Measurements from ENCODE around the gene SAP30BP.

Gene SAP30BP

DNA sequence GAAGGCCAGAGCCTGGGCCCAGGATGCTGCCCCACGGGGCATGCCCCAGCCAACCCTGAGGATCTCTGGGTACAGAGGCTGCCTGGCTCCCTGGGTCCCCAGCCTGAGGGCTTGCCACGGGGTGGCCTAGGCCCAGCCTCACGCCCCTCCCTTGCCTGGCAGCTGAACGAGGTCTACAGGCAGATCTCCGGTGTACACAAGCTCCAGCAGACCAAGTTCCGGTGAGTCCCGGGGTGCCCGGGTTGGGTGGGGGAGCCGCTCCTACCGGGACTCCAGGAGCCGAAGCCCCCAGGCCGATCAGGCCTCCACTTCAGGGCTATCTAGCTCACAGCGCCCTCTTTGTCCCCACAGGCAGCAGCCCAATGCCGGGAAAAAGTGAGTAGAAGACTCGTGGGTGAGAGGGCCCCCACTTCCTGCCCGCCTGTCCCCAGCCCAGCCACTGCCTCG lies 73.5 kb downstream of the SAP30BP start:
- no peaks in the 10 kb centered on the region for H3K4me1 Mint-ChIP-seq
- DNase-seq: no peak
- peaks cover 12% of the 10 kb centered on the region for H3K27me3 Mint-ChIP-seq (ENCODE audit: low read depth, poor library complexity)
- H3K9me3 Mint-ChIP-seq: no peaks in the 10 kb centered on the region
- TF ChIP-seq, protein P1, sequence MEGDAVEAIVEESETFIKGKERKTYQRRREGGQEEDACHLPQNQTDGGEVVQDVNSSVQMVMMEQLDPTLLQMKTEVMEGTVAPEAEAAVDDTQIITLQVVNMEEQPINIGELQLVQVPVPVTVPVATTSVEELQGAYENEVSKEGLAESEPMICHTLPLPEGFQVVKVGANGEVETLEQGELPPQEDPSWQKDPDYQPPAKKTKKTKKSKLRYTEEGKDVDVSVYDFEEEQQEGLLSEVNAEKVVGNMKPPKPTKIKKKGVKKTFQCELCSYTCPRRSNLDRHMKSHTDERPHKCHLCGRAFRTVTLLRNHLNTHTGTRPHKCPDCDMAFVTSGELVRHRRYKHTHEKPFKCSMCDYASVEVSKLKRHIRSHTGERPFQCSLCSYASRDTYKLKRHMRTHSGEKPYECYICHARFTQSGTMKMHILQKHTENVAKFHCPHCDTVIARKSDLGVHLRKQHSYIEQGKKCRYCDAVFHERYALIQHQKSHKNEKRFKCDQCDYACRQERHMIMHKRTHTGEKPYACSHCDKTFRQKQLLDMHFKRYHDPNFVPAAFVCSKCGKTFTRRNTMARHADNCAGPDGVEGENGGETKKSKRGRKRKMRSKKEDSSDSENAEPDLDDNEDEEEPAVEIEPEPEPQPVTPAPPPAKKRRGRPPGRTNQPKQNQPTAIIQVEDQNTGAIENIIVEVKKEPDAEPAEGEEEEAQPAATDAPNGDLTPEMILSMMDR (IDR thresholded peaks at IDR 0.05): no peak
- no peaks in the 10 kb centered on the region for H3K36me3 Mint-ChIP-seq (ENCODE audit: low read depth)
- no peak overlapping the region for H3K4me3 Mint-ChIP-seq
- H3K27ac Mint-ChIP-seq: peak overlapping the region; percentile 45

DNA sequence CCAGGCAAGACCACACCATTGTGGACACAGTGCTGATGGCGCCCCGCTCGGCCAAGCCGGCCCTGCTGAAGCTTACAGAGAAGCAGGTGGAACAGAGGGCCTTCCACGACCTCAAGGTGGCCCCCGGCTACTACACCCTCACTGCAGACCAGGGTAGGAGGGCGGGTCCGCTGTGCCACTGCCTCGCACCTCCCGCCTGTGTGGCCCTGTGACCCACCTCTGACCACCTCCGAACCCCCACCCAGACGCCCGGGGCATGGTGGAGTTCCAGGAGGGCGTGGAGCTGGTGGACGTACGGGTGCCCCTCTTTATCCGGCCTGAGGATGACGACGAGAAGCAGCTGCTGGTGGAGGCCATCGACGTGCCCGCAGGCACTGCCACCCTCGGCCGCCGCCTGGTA lies 75.2 kb downstream of the SAP30BP start:
- Mint-ChIP-seq H3K36me3 (ENCODE audit: low read depth) (no peaks in the 10 kb centered on the region), H3K27ac (no peak overlapping the region), H3K4me3 (no peak overlapping the region), H3K4me1 (no peaks in the 10 kb centered on the region), H3K9me3 (no peaks in the 10 kb centered on the region), H3K27me3 (ENCODE audit: low read depth, poor library complexity) (peaks cover 6% of the 10 kb centered on the region)
- TF ChIP-seq, protein P1 (IDR thresholded peaks at IDR 0.05): no peak
- DNase-seq: no peak

DNA sequence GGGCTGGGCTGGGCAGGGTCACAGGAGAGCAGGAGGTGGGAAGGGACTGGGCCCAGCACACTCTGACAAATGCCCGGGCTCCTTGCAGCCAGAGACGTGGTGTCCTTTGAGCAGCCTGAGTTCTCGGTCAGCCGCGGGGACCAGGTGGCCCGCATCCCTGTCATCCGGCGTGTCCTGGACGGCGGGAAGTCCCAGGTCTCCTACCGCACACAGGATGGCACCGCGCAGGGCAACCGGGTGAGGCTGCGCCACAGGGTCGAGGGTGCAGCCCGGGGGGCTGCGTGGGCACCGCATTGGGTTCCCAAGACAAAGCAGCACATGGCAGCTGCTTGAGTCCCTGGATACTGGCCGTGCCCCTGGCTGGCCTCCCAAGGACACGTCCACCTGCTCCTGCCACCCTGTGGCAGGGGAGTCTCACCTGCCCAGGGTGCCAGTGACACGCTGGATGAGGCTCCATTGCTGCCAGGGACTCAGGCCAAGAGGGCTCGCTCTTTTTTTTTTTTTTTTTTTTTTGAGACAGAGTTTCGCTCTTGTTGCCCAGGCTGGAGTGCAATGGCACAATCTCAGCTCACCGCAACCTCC lies 76.6 kb downstream of the SAP30BP start:
- no peaks in the 10 kb centered on the region for H3K9me3 Mint-ChIP-seq
- no peak for DNase-seq
- H3K27me3 Mint-ChIP-seq (ENCODE audit: low read depth, poor library complexity): peaks cover 6% of the 10 kb centered on the region

DNA sequence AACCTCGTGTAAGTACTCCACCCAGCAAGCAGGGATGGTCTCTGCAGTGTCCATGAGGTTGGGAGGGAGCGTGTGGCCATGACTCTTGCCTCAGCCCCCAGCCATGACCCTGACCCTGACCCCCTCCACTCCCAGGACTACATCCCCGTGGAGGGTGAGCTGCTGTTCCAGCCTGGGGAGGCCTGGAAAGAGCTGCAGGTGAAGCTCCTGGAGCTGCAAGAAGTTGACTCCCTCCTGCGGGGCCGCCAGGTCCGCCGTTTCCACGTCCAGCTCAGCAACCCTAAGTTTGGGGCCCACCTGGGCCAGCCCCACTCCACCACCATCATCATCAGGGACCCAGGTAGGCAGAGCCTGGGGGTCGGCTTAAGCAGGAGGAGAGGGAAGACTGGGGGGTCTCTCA lies 81.6 kb downstream of the SAP30BP start:
- Mint-ChIP-seq H3K36me3 (ENCODE audit: low read depth) (no peaks in the 10 kb centered on the region), H3K27me3 (ENCODE audit: low read depth, poor library complexity) (peaks cover 18% of the 10 kb centered on the region)

More for the DNA sequence above, 76.6 kb downstream of the SAP30BP start:
- Mint-ChIP-seq H3K4me3 (no peak overlapping the region), H3K4me1 (peaks cover 5% of the 10 kb centered on the region), H3K27ac (no peak overlapping the region), H3K36me3 (ENCODE audit: low read depth) (no peaks in the 10 kb centered on the region)
- TF ChIP-seq, protein P1 (IDR thresholded peaks at IDR 0.05): no peak

DNA sequence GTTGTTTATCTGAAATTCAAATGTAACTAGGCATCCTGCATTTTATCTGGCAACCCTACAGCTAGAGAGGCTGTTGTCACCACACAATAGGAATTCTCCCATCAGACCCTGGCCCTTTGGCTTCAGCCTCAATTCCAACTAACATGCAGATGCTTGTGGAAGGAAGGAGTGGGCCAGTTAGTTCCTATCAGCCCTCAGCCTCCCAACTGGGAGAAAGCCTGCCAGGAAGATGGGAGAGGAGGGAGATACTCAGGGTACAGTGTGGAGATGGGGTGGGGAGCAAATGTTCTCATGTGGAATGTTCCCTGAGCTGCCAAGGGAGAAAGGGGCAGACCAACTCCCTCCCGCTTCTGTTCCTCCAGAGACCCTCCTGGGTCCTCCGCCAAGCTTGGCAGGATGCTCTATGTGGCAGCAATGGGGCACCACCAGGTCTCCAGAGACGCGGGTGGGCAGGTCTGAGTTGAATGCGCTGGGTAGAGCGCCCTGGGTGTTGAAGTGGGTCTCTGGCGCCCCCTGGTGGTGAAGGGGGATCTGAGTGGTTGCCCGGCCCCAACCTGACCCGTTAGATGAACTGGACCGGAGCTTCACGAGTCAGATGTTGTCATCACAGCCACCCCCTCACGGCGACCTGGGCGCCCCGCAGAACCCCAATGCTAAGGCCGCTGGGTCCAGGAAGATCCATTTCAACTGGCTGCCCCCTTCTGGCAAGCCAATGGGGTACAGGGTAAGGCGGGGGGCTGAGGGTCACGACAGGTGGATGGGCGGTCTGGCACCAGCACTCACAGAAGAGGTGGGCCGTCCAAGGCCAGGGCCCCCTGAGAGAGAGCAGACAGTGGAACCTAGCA lies 82.6 kb downstream of the SAP30BP start:
- DNase-seq: peak; percentile 92
- H3K27me3 Mint-ChIP-seq (ENCODE audit: low read depth, poor library complexity): peaks cover 18% of the 10 kb centered on the region
- H3K36me3 Mint-ChIP-seq (ENCODE audit: low read depth): no peaks in the 10 kb centered on the region
- H3K27ac Mint-ChIP-seq: no peak overlapping the region
- peaks cover 10% of the 10 kb centered on the region for H3K4me1 Mint-ChIP-seq
- no peaks in the 10 kb centered on the region for H3K9me3 Mint-ChIP-seq
- no peak overlapping the region for H3K4me3 Mint-ChIP-seq
- TF ChIP-seq, protein P1 (IDR thresholded peaks at IDR 0.05): peak; percentile 96

More for the DNA sequence above, 81.6 kb downstream of the SAP30BP start:
- TF ChIP-seq, protein P1 (IDR thresholded peaks at IDR 0.05): no peak
- Mint-ChIP-seq H3K9me3 (no peaks in the 10 kb centered on the region), H3K4me1 (peaks cover 5% of the 10 kb centered on the region), H3K4me3 (no peak overlapping the region), H3K27ac (no peak overlapping the region)
- DNase-seq: no peak

Measured in nephron progenitor cell (in vitro differentiated cells).